HEK293T (cell line): ENCODE data around the gene TMEM221.

ENCODE experiments used
- BHLHE40 ChIP-seq: fragments of 450-650 bp; IDR thresholded peaks from 2 replicates; pipeline ENCODE4 v1.6.1; 2016; ENCODE audit warnings: mild to moderate bottlenecking, moderate library complexity, borderline replicate concordance
- CTBP1 ChIP-seq: fragments of 450-650 bp; IDR thresholded peaks from 2 replicates; pipeline ENCODE4 v1.6.1; 2016; ENCODE audit warnings: borderline replicate concordance
- FOXA1 ChIP-seq: fragments of 450-650 bp; IDR thresholded peaks from 2 replicates; pipeline ENCODE4 v1.6.1; 2016; ENCODE audit warnings: mild to moderate bottlenecking
- FOXM1 ChIP-seq: fragments of 450-650 bp; IDR thresholded peaks from 2 replicates; pipeline ENCODE4 v1.6.1; 2017; ENCODE audit warnings: mild to moderate bottlenecking, borderline replicate concordance
- HDGF ChIP-seq: fragments of 450-650 bp; IDR thresholded peaks from 2 replicates; pipeline ENCODE4 v1.6.1; 2017; ENCODE audit warnings: antibody characterized with exemption, borderline replicate concordance
- LEF1 ChIP-seq: fragments of 450-650 bp; IDR thresholded peaks from 2 replicates; pipeline ENCODE4 v1.6.1; 2017; ENCODE audit warnings: mild to moderate bottlenecking, borderline replicate concordance
- NFRKB ChIP-seq: fragments of 450-650 bp; IDR thresholded peaks from 2 replicates; pipeline ENCODE4 v1.6.1; 2016; ENCODE audit warnings: mild to moderate bottlenecking, moderate library complexity
- PKNOX1 ChIP-seq: fragments of 450-650 bp; IDR thresholded peaks from 2 replicates; pipeline ENCODE4 v1.6.1; 2016
- SP1 ChIP-seq: fragments of 450-650 bp; IDR thresholded peaks from 2 replicates; pipeline ENCODE4 v1.6.1; 2017
- SUZ12 ChIP-seq: fragments of 450-650 bp; IDR thresholded peaks from 2 replicates; pipeline ENCODE4 v1.6.1; 2016; ENCODE audit warnings: mild to moderate bottlenecking
- TARDBP ChIP-seq: fragments of 450-650 bp; IDR thresholded peaks from 2 replicates; pipeline ENCODE4 v1.6.1; 2016

- TF ChIP-seq LEF1 (no peak), FOXM1 (no peak), TARDBP (no peak), PKNOX1 (no peak), SUZ12 (no peak), SP1 (no peak), NFRKB (no peak), CTBP1 (no peak), BHLHE40 (no peak), FOXA1 (no peak), HDGF (no peak)
These were observed 43.0 kb downstream of the TMEM221 start, which contains the start of gene BST2 for GRCh38 chr19:17405250-17406045.
